HG03045 (cell line): ENCODE measurements around the gene PDE5A.
A peak's percentile ranks its signal among the peaks of the same experiment; 100 is the strongest.
"Not testable (repeated sequence)": the region's sequence is repeated elsewhere in the genome, so short reads cannot be mapped to it uniquely, and the experiment has no call there.

Experiments used
- ATAC-seq: cut with Tn5 transposase; IDR thresholded peaks from one replicate; pipeline ENCODE4 v1.9.1; 2021; ENCODE audit warnings: mild to moderate bottlenecking, moderate library complexity; ENCODE audit not compliant: unreplicated experiment

PDE5A gene

DNA sequence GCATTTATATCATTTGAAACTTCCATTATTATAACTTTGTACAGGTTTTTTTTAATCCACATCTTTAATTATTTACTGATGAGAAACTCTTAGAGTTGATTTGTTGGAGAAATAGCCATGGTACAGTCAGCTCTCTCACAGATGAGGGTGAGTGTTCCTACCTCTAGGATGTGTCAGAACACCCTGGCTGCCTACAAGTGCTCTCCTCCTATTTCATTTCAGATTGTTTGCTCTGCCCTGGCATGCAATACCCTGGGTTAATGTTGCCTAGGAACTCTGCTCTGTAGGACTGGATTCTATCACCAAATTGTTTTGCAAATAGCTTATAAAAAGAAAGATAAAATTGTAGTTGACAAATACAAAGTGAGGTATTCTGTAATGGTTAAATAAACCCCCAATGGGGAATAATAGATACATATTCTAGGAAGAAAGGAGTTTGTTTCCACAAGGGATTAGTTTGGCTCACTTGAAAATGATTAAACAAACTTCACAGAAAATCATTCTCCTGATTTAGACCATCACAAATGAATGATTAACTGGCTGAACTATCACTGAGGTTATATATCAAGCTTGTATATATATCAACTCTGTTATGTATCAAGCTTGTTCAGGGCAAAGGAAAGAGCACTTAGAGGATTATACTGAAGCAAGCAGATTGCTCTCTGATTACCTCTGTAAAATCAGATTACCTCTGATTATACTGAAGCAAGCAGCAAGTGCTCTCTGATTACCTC, 150.0 kb downstream of the PDE5A start:
- ATAC-seq: no peak

DNA sequence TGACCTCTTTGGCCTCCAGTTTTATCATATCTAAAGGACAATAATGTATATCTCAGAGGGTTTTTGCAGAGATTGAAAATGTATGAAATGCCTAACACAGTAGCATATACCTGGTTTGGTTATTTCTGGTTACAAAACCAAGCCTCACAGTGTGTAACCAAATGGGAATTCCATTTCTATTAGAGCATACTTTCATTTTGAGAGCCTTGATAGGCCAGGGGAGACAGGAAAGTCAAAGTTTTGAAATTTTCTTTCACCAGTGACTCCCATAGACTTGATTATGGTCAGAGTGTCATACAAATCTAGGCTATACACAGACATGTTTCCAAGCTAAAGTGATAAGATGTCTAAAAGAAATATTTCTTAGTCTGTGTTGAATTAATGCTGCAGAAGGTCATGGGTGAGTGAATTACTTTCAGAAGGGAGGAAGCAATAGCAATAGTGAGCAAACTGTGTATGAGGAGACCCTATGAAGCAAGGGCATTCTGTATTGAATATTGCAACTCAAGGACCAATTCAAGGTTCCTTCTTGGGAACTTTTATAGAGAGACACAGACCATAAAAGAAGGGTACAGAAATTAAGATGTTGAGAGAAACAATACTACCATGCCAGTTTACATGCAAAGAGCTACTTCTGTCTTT, 151.1 kb downstream of the PDE5A start:
- no peak for ATAC-seq

DNA sequence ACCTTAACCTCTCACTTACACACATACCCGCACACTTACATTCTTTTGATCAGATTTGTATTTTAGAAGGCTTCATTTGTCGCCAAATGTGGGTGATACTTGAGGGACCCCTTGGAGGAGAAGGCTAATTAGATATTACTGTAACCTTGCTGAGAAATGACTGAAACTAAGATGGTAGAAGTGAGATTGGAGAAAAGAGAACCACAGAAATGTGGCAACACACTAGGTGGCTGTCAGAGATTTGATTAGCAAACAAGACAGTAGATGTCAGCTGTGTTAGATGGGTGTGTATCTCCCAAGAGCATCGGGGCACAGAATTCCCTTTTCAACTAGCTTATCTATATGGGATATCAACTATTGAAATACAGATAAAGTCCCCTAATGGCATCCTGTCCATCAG, 157.3 kb downstream of the PDE5A start:
- ATAC-seq: peak; percentile 56

- ATAC-seq: peak; percentile 44
Observed at GRCh38 chr4:119470737-119471063, 157.9 kb downstream of the PDE5A start.

DNA sequence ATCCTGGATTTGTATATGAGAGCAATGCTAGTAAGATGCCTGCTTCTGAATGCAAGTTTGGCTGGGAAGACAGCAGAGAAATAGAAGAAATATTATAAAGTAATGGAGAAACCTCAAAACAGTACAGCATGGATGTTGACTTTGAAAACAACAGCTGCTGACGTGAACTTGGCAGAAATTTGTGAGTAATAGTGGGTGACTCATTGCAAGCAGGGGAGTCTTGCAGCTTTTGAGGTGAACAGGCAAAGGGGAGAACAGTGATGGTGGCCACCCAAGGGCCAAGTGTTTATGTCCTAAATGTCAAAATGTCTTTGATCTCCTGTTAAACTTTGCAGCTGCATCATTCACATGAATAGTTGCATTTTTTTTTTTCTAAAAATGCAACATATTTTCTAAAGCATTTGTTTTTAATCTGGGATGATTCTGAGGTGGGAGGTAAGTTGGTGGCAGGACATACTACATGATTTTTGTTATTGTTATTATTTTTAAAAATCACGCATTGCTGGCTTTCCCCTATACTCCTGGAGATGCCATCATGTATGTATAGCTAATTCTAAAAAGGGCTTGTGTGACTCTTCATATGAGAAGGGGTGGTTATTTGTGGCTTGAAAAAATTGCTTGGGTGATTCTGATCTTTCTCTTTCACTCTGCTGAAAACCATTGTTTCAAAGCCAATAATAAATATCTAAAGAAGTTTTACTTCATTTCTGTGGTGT, 158.4 kb downstream of the PDE5A start:
- peak; percentile 76 for ATAC-seq

DNA sequence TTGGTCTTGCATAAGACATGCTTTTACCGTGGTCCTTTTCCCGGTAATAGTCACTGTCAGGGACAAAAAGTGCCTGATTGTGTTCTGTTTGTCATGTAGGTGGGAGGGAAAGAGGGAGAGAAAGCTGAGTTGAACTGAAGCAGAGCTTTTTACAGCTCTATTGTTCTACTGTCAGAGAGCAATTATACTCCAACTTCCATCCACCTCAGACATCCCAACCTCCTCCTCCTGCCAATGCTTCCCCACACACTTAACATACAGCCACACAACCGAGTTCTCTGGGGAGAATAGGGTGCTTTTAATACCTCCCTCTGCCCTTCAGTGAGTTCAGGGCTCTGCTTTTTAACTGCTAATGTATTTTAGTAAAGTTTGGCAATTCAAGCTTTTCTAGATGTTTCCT, 159.6 kb downstream of the PDE5A start:
- ATAC-seq: not testable (repeated sequence)

DNA sequence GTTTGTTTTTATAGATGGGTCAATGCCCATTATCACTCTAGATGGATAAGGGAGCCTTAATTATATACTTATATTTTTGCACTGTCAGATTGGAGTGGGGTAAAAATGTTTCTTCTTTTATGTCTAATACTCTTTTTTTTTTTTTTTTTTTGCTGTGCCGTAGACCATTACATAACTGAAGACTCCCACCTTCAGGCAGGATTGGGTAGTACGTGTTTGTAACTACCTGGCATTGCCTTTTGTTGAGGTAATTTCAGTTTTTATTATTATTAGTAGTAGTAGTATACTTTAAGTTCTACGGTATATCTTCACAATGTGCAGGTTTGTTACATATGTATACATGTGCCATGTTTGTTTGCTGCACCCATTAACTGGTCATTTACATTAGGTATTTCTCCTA, 165.9 kb downstream of the PDE5A start:
- ATAC-seq: not testable (repeated sequence)

DNA sequence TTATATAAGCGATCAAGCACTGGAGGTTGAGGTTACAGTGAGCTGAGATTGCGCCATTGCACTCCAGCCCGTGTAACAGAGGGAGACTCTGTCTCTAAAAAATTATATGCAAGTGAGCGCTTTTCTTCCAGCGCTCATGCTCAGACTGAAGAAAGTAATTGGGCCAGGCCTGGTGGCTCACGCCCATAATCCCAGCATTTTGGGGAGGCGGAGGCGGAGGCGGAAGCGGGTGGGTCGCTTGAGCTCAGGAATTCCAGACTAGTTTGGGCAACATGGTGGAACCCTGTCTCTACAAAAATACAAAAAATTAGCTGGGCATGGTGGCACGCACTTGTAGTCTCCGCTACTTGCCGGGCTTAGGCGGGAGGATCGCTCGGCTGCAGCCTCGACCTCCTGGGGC, 172.9 kb downstream of the PDE5A start:
- ATAC-seq: not testable (repeated sequence)

DNA sequence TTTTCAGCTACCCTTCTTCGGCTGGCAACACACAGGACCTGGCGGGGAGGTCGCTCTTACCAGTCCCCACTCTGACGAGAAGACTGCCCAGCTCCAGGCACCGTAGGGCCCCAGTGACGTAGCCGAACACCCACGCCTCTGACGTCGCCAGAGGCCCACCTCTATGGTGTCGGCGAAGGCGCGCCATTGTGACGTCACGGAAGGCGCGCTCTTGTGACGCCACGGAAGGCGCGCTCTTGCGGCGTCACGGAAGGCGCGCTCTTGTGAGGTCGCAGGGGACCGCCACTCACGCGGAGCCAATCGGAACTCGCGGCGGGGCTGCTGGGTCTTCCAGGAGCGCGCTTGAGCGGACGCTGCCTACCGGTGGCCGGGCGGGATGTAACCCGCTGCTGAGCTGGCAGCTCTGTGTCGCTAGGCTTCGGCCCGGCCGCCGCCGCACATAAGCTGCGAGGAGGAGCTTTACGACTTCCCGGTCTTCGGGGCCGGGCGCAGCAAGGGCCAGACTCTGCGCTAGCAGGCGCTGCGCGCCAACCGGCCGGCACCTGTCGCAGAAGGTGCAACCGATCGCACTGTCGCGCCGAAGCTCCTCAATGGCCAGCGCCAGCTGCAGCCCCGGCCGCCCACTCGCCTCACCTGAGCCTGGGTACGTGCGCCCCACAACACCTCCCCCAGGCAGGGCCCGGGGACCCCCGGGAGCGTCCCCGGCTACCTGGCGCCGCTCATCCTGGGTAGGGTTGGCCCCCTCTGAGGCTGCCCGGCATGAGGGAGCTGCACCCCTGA, 173.9 kb downstream of the PDE5A start:
- ATAC-seq: peak; percentile 100

DNA sequence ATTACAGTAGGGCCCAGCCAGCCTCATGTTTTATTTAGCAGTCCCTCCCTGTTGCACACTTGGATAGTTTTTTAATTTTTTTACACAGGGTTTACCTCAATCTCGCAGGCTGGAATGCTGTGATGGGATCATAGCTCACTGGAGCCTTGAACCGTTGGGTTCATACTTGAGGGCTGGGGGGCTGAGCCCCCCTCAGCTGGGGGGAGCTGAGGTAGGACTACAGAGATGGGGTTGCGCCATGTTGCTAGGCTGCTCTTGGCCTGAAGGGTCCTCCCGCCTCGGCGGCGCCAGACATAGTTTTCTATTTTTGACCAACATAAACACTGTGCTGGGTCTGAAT, 174.5 kb downstream of the PDE5A start:
- peak; percentile 11 for ATAC-seq

DNA sequence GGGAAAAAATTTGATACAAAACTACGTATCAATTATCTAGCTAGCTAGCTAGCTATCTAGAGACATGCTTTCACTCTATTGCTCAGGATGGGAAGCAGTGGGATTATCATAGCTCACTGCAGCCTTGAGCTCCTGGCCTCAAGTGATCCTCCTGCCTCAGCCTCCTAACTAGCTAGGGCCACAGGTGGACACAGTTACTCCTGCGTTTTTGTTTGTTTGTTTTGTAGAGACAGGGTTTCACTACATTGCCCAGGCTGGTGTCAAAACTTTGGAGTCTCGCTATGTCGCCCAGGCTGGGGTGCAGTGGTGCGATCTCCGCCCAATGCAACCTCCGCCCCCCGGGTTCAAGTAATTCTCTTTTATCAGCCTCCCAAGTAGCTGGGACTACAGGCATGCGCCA, 175.3 kb downstream of the PDE5A start:
- not testable (repeated sequence) for ATAC-seq

GRCh38 chr4:119449851-119450250, 178.8 kb downstream of the PDE5A start:
- not testable (repeated sequence) for ATAC-seq
